Kidney (tissue), 14 donors: ENCODE measurements around the gene DCX. TPM values are rescaled to one million over a fixed set of nuclear protein-coding genes. Genes with fewer than 3 reads are reported as not detected.

Experiments
- DNase-seq, 5 donors: peaks; one replicate each; pipeline ENCODE4 v3.0.0-alpha.2; 2013 to 2020
- FAIRE-seq: peaks from 2 replicates; lab custom pipeline; 2012; peaks lifted over from hg19 to GRCh38; lab: Jason Lieb, UNC
- H3K27ac ChIP-seq, 2 donors: one replicate each; pipeline ENCODE4 v1.7.0; 2013; ENCODE audit warnings: low read depth in 2 of 2, low read length in 2 of 2, inconsistent platforms in 1 of 2
- H3K27me3 ChIP-seq: one replicate; pipeline ENCODE4 v1.7.1; 2013; ENCODE audit warnings: low read length, inconsistent platforms; ENCODE audit not compliant: control insufficient read depth, insufficient read depth
- H3K36me3 ChIP-seq, 3 donors: one replicate each; pipeline versions ENCODE4 v1.7.0 to v1.7.1; 2013; ENCODE audit warnings: low read length in 3 of 3, control low read depth in 1 of 3, inconsistent platforms in 1 of 3; ENCODE audit not compliant: insufficient read depth in 3 of 3, control insufficient read depth in 2 of 3
- H3K4me1 ChIP-seq, 3 donors: one replicate each; pipeline versions ENCODE4 v1.7.0 to v1.7.1; 2013; ENCODE audit warnings: low read length in 3 of 3, inconsistent platforms in 1 of 3, low read depth in 1 of 3; ENCODE audit not compliant: control insufficient read depth in 2 of 3, insufficient read depth in 2 of 3
- H3K4me3 ChIP-seq, 3 donors: one replicate each; pipeline versions ENCODE4 v1.7.0 to v1.8.1; 2013; ENCODE audit warnings: low read length in 3 of 3, control low read depth in 1 of 3, inconsistent platforms in 1 of 3
- H3K9ac ChIP-seq, 3 donors: one replicate each; pipeline versions ENCODE4 v1.7.0 to v1.7.1; 2013; ENCODE audit warnings: low read length in 3 of 3, control low read depth in 1 of 3, inconsistent platforms in 1 of 3
- H3K9me3 ChIP-seq, 3 donors: one replicate each; pipeline versions ENCODE4 v1.7.0 to v1.7.1; 2013; ENCODE audit warnings: low read length in 3 of 3, control low read depth in 1 of 3, inconsistent platforms in 1 of 3; ENCODE audit not compliant: control insufficient read depth in 2 of 3, insufficient read depth in 1 of 3
- CTCF ChIP-seq: IDR thresholded peaks from 3 replicates; pipeline ENCODE4 v1.5.1; 2012; ENCODE audit warnings: mild to moderate bottlenecking, moderate library complexity, borderline replicate concordance; ENCODE audit not compliant: insufficient read depth; ENCODE audit errors: extremely low read depth
- intact Hi-C: fragments of 100-400 bp; cut with DNase I; formaldehyde crosslinking; loops from one replicate; pipeline ENCODE4 v1.11.1; 2022
- polyA plus RNA-seq: library from polyadenylated mRNA; stranded (reverse); fragments of 350-450 nt; fragmentation: Illumina TruSeq; extraction: RNeasy Lipid Tissue Mini Kit (QIAGEN cat#74804); gene quantifications from one replicate; pipeline ENCODE4 v1.2.3, GENCODE V29; 2014; ENCODE audit warnings: low read depth, low replicate concordance; ENCODE audit not compliant: insufficient read depth
- total RNA-seq: library from RNA; stranded (reverse); fragmentation: NEBNext Ultra II Directional; extraction: Animal tissue kit (Norgen Biotek cat#: 25700); gene quantifications from one replicate; pipeline ENCODE4 v1.2.1, GENCODE V29; 2021
- donor health status: control.
- donor health status: control.
- donor health status: control.
- donor health status: control.
- donor health status: control.
- donor health status: DM: yes; HTN: yes; CAD: no.
- donor health status: Normal renal cell carcinoma (clear cell type).

The DCX gene
- total and polyA plus RNA-seq, 2 donors from 2014 or later, result 0.09 TPM; not detected in 1

- no peak for TF ChIP-seq CTCF
- no peak overlapping the region for H3K27ac ChIP-seq
- no peaks in the 10 kb centered on the region for H3K4me1 ChIP-seq
- FAIRE-seq (no peak), DNase-seq (peak in 2 of 5 donors; percentile 35 to 49)
- H3K36me3 ChIP-seq, result no peaks in the 10 kb centered on the region
- H3K4me3 ChIP-seq, result no peak overlapping the region
- no peaks in the 10 kb centered on the region for H3K9me3 ChIP-seq
- H3K27me3 ChIP-seq, result no peaks in the 10 kb centered on the region
- intact Hi-C loops, result no loop called here
- H3K9ac ChIP-seq, result no peak overlapping the region
Measured at GRCh38 chrX:111375747-111376146, 36.2 kb downstream of the DCX start.

GRCh38 chrX:111372086-111372485 lies 39.9 kb downstream of the DCX start:
- Histone ChIP-seq H3K27me3 (peaks cover 3% of the 10 kb centered on the region), H3K9ac (no peak overlapping the region), H3K27ac (no peak overlapping the region), H3K4me3 (no peak overlapping the region), H3K4me1 (no peaks in the 10 kb centered on the region), H3K36me3 (no peaks in the 10 kb centered on the region), H3K9me3 (no peaks in the 10 kb centered on the region)
- no peak for FAIRE-seq
- no peak for DNase-seq
- TF ChIP-seq CTCF, result no peak
- intact Hi-C loops, result no loop called here

- Histone ChIP-seq H3K4me1 (no peaks in the 10 kb centered on the region), H3K4me3 (no peak overlapping the region), H3K9me3 (no peaks in the 10 kb centered on the region), H3K36me3 (no peaks in the 10 kb centered on the region), H3K9ac (no peak overlapping the region), H3K27me3 (peaks cover 3% of the 10 kb centered on the region), H3K27ac (no peak overlapping the region)
- DNase-seq (no peak), FAIRE-seq (no peak)
- intact Hi-C loops, result no loop called here
- TF ChIP-seq CTCF, result no peak
Measured at GRCh38 chrX:111365770-111366325, 46.1 kb downstream of the DCX start.

GRCh38 chrX:111363741-111364140 lies 48.3 kb downstream of the DCX start:
- FAIRE-seq (no peak), DNase-seq (no peak)
- H3K27ac ChIP-seq, result no peak overlapping the region
- H3K9me3 ChIP-seq, result no peaks in the 10 kb centered on the region
- no peak overlapping the region for H3K4me3 ChIP-seq
- no peaks in the 10 kb centered on the region for H3K4me1 ChIP-seq
- H3K9ac ChIP-seq, result no peak overlapping the region
- no peaks in the 10 kb centered on the region for H3K27me3 ChIP-seq
- no peaks in the 10 kb centered on the region for H3K36me3 ChIP-seq
- intact Hi-C loops, result no loop called here
- no peak for TF ChIP-seq CTCF
